CD4-positive, CD25-positive, alpha-beta regulatory T cell (primary cell): ENCODE results near the gene TRAK2. TPM values are rescaled to one million over a fixed set of nuclear protein-coding genes. Genes with fewer than 3 reads are reported as not detected.
A peak's percentile ranks its signal among the peaks of the same experiment; 100 is the strongest.

Source experiments
- ATAC-seq, 2 donors: fragments of 150-1000 bp; cut with Tn5 transposase; one replicate each; pipeline ENCODE4 v1.10.0; 2021; ENCODE audit warnings: low read depth in 2 of 2, moderate number of reproducible peaks in 2 of 2, moderate library complexity in 1 of 2
- DNase-seq, 3 donors: peaks; one replicate each; pipeline versions ENCODE4 v3.0.0 to v3.0.0-alpha.2; 2012 to 2022; ENCODE audit warnings: mixed read lengths in 1 of 3
- H3K27ac ChIP-seq: one replicate; pipeline ENCODE4 v1.7.0; 2013; ENCODE audit warnings: mild to moderate bottlenecking, low read length; ENCODE audit not compliant: insufficient read depth, poor library complexity, severe bottlenecking
- H3K27me3 ChIP-seq: one replicate; pipeline ENCODE4 v1.7.0; 2013; ENCODE audit warnings: low read length; ENCODE audit not compliant: control insufficient read depth, insufficient read depth
- H3K36me3 ChIP-seq: one replicate; pipeline ENCODE4 v1.7.0; 2013; ENCODE audit warnings: mild to moderate bottlenecking, low read length, moderate library complexity; ENCODE audit not compliant: control insufficient read depth, insufficient read depth
- H3K4me1 ChIP-seq: 2 replicates; pipeline ENCODE4 v1.7.0; 2013; ENCODE audit warnings: mild to moderate bottlenecking, low read length; ENCODE audit not compliant: insufficient read depth, control insufficient read depth, poor library complexity, severe bottlenecking
- H3K4me3 ChIP-seq: one replicate; pipeline ENCODE4 v1.7.0; 2013; ENCODE audit warnings: low read depth, mild to moderate bottlenecking, low read length, moderate library complexity
- H3K9me3 ChIP-seq, 2 experiments: 1 replicate in 1 of 2; 2 replicates in 1 of 2; pipeline ENCODE4 v1.7.0; 2013; ENCODE audit warnings: low read length in 2 of 2, mild to moderate bottlenecking in 1 of 2, moderate library complexity in 1 of 2; ENCODE audit not compliant: control insufficient read depth in 2 of 2
- H3K27ac Mint-ChIP-seq, 3 donors: one replicate each; pipeline ENCODE4 v1.8.0; 2020 to 2022; ENCODE audit warnings: mild to moderate bottlenecking in 3 of 3, mixed read lengths in 3 of 3, moderate library complexity in 2 of 3
- H3K27me3 Mint-ChIP-seq: one replicate; pipeline ENCODE4 v1.8.0; 2022; ENCODE audit warnings: mild to moderate bottlenecking, mixed read lengths
- H3K36me3 Mint-ChIP-seq: one replicate; pipeline ENCODE4 v1.8.0; 2020; ENCODE audit warnings: mixed read lengths
- H3K4me1 Mint-ChIP-seq, 4 donors: one replicate each; pipeline ENCODE4 v1.8.0; 2020 to 2022; ENCODE audit warnings: mixed read lengths in 4 of 4, mild to moderate bottlenecking in 1 of 4
- H3K4me3 Mint-ChIP-seq, 4 donors: one replicate each; pipeline ENCODE4 v1.8.0; 2020 to 2022; ENCODE audit warnings: mild to moderate bottlenecking in 4 of 4, mixed read lengths in 4 of 4, moderate library complexity in 3 of 4
- H3K9me3 Mint-ChIP-seq, 7 donors: one replicate each; pipeline ENCODE4 v1.8.0; 2020 to 2022; ENCODE audit warnings: mixed read lengths in 7 of 7, mild to moderate bottlenecking in 3 of 7, moderate library complexity in 2 of 7
- polyA plus RNA-seq, 4 donors: library from polyadenylated mRNA; unstranded; fragments of 300-500 nt; fragmentation: Illumina TruSeq; gene quantifications; one replicate each; pipeline ENCODE4 v1.2.3, GENCODE V29; 2021
- total RNA-seq: library from RNA; stranded (reverse); gene quantifications from one replicate; pipeline ENCODE4 v1.2.3, GENCODE V29; 2022

Gene TRAK2
- total and polyA plus RNA-seq, 5 donors from 2014 or later = 53.0 to 66.5 (median 58.9) TPM

- no peaks in the 10 kb centered on the region for H3K4me1 Mint-ChIP-seq
- Histone ChIP-seq H3K27ac (no peak overlapping the region), H3K4me1 (no peaks in the 10 kb centered on the region), H3K9me3 (no peaks in the 10 kb centered on the region), H3K36me3 (peaks cover 7% of the 10 kb centered on the region), H3K27me3 (no peaks in the 10 kb centered on the region), H3K4me3 (no peak overlapping the region)
- H3K27ac Mint-ChIP-seq = no peak overlapping the region
- peaks cover 13% of the 10 kb centered on the region for H3K36me3 Mint-ChIP-seq
- ATAC-seq (no peak), DNase-seq (no peak)
- peaks cover 5% of the 10 kb centered on the region for H3K27me3 Mint-ChIP-seq
- no peak overlapping the region for H3K4me3 Mint-ChIP-seq
- peaks cover 0 to 2% (median 0%) of the 10 kb centered on the region in 7 donors for H3K9me3 Mint-ChIP-seq
Observed at GRCh38 chr2:201482543-201482942, 31.3 kb upstream of the TRAK2 start.

GRCh38 chr2:201472411-201472810, 21.2 kb upstream of the TRAK2 start:
- Mint-ChIP-seq H3K27ac (no peak overlapping the region), H3K4me3 (no peak overlapping the region), H3K27me3 (no peaks in the 10 kb centered on the region), H3K36me3 (peaks cover 58% of the 10 kb centered on the region), H3K9me3 (no peaks in the 10 kb centered on the region), H3K4me1 (peaks cover 0 to 19% (median 0%) of the 10 kb centered on the region in 4 donors)
- Histone ChIP-seq H3K27me3 (no peaks in the 10 kb centered on the region), H3K36me3 (peaks cover 18% of the 10 kb centered on the region), H3K4me1 (no peaks in the 10 kb centered on the region), H3K4me3 (no peak overlapping the region), H3K27ac (no peak overlapping the region), H3K9me3 (no peaks in the 10 kb centered on the region)
- DNase-seq (no peak), ATAC-seq (no peak)

GRCh38 chr2:201471732-201472393, 20.6 kb upstream of the TRAK2 start:
- Histone ChIP-seq H3K36me3 (peaks cover 18% of the 10 kb centered on the region), H3K27ac (no peak overlapping the region), H3K4me3 (no peak overlapping the region), H3K9me3 (no peaks in the 10 kb centered on the region), H3K27me3 (no peaks in the 10 kb centered on the region), H3K4me1 (no peaks in the 10 kb centered on the region)
- Mint-ChIP-seq H3K36me3 (peaks cover 61% of the 10 kb centered on the region), H3K9me3 (no peaks in the 10 kb centered on the region), H3K4me1 (peaks cover 0 to 21% (median 0%) of the 10 kb centered on the region in 4 donors), H3K4me3 (no peak overlapping the region), H3K27me3 (no peaks in the 10 kb centered on the region), H3K27ac (no peak overlapping the region)
- no peak for ATAC-seq
- DNase-seq = no peak

- ATAC-seq (no peak), DNase-seq (peak in 1 of 3 donors; percentile 10)
- peaks cover 63% of the 10 kb centered on the region for H3K36me3 Mint-ChIP-seq
- H3K27ac Mint-ChIP-seq = no peak overlapping the region
- H3K9me3 Mint-ChIP-seq = no peaks in the 10 kb centered on the region
- no peak overlapping the region for H3K4me3 Mint-ChIP-seq
- no peak overlapping the region for H3K27ac ChIP-seq
- H3K4me1 Mint-ChIP-seq = peaks cover 0 to 23% (median 0%) of the 10 kb centered on the region in 4 donors
- H3K27me3 ChIP-seq = no peaks in the 10 kb centered on the region
- no peaks in the 10 kb centered on the region for H3K27me3 Mint-ChIP-seq
- H3K36me3 ChIP-seq = peaks cover 18% of the 10 kb centered on the region
- H3K9me3 ChIP-seq = no peaks in the 10 kb centered on the region
- H3K4me3 ChIP-seq = no peak overlapping the region
- no peaks in the 10 kb centered on the region for H3K4me1 ChIP-seq
Observed at GRCh38 chr2:201470821-201471731, 19.8 kb upstream of the TRAK2 start.

GRCh38 chr2:201467666-201468065, 16.4 kb upstream of the TRAK2 start:
- H3K36me3 ChIP-seq = peaks cover 17% of the 10 kb centered on the region
- no peak overlapping the region for H3K27ac Mint-ChIP-seq

GRCh38 chr2:201466050-201466675, 14.9 kb upstream of the TRAK2 start:
- Histone ChIP-seq H3K9me3 (no peaks in the 10 kb centered on the region), H3K36me3 (peaks cover 22% of the 10 kb centered on the region), H3K4me1 (no peaks in the 10 kb centered on the region), H3K27ac (no peak overlapping the region), H3K4me3 (no peak overlapping the region), H3K27me3 (no peaks in the 10 kb centered on the region)
- H3K27me3 Mint-ChIP-seq = no peaks in the 10 kb centered on the region
- peaks cover 53% of the 10 kb centered on the region for H3K36me3 Mint-ChIP-seq
- peaks cover 0 to 6% (median 0%) of the 10 kb centered on the region in 7 donors for H3K9me3 Mint-ChIP-seq
- no peak for DNase-seq
- peaks cover 6 to 27% (median 10%) of the 10 kb centered on the region in 4 donors for H3K4me1 Mint-ChIP-seq
- no peak for ATAC-seq
- no peak overlapping the region for H3K27ac Mint-ChIP-seq
- H3K4me3 Mint-ChIP-seq = no peak overlapping the region

More at GRCh38 chr2:201467666-201468065, 16.4 kb upstream of the TRAK2 start:
- no peaks in the 10 kb centered on the region for H3K4me1 ChIP-seq
- no peak overlapping the region for H3K4me3 ChIP-seq
- H3K27ac ChIP-seq = no peak overlapping the region
- no peaks in the 10 kb centered on the region for H3K27me3 ChIP-seq
- no peak for DNase-seq
- no peaks in the 10 kb centered on the region for H3K9me3 ChIP-seq
- Mint-ChIP-seq H3K4me1 (peaks cover 0 to 26% (median 4%) of the 10 kb centered on the region in 4 donors), H3K27me3 (no peaks in the 10 kb centered on the region), H3K4me3 (no peak overlapping the region), H3K36me3 (peaks cover 51% of the 10 kb centered on the region), H3K9me3 (no peaks in the 10 kb centered on the region)
- ATAC-seq = no peak

- no peaks in the 10 kb centered on the region for H3K9me3 ChIP-seq
- ATAC-seq (no peak), DNase-seq (no peak)
- H3K4me3 ChIP-seq = no peak overlapping the region
- H3K36me3 ChIP-seq = peaks cover 22% of the 10 kb centered on the region
- Mint-ChIP-seq H3K9me3 (peaks cover 0 to 6% (median 0%) of the 10 kb centered on the region in 7 donors), H3K36me3 (peaks cover 50% of the 10 kb centered on the region), H3K27me3 (no peaks in the 10 kb centered on the region), H3K4me3 (no peak overlapping the region), H3K4me1 (peaks cover 6 to 24% (median 11%) of the 10 kb centered on the region in 4 donors), H3K27ac (no peak overlapping the region)
- H3K4me1 ChIP-seq = no peaks in the 10 kb centered on the region
- no peak overlapping the region for H3K27ac ChIP-seq
- H3K27me3 ChIP-seq = no peaks in the 10 kb centered on the region
Observed at GRCh38 chr2:201465524-201465971, 14.3 kb upstream of the TRAK2 start.
